ENCODE measurements around the gene RPS21. TPM values are rescaled to one million over a fixed set of nuclear protein-coding genes. Genes with fewer than 3 reads are reported as not detected.

Gene RPS21
- total and polyA plus RNA-seq, 2 of the 13 experiments (the other 11 are each of a cell fraction or from before 2014, with no cell fraction given) = 2,647 to 11,063 TPM

- TF ChIP-seq ASH2L (IDR thresholded peaks at IDR 0.05; ENCODE audit: insufficient read length, low read depth, low read length) (peak; percentile 20), ZMAT3 (CRISPR knock-in tag; conservative IDR thresholded peaks at IDR 0.05) (peak; percentile 74), TOPORS (CRISPR knock-in tag; IDR thresholded peaks at IDR 0.05) (0 out of 2 replicates have a peak, but pooled peaks have one; percentile 9), ZFP37 (CRISPR knock-in tag; IDR thresholded peaks at IDR 0.05; ENCODE audit: borderline replicate concordance) (no peak), TRIM24 (CRISPR knock-in tag; IDR thresholded peaks at IDR 0.05) (no peak), NR2F2 (IDR thresholded peaks at IDR 0.05; ENCODE audit: borderline replicate concordance, low read depth) (no peak), TBX2 (CRISPR knock-in tag; IDR thresholded peaks at IDR 0.05; ENCODE audit: borderline replicate concordance) (peak; percentile 66; the same call in 1 of the 2 replicates), SMARCE1 (IDR thresholded peaks at IDR 0.05; ENCODE audit: borderline replicate concordance) (no peak), ESRRA (CRISPR knock-in tag; IDR thresholded peaks at IDR 0.05; ENCODE audit: low read depth) (no peak; the same call in 1 of the 2 replicates), ATAD3A (CRISPR knock-in tag; IDR thresholded peaks at IDR 0.05) (no peak), MAF1 (CRISPR knock-in tag; IDR thresholded peaks at IDR 0.05; ENCODE audit: borderline replicate concordance) (0 out of 2 replicates have a peak, but pooled peaks have one; percentile 64), ZBTB39 (CRISPR knock-in tag; IDR thresholded peaks at IDR 0.05) (no peak), RXRB (CRISPR knock-in tag; IDR thresholded peaks at IDR 0.05; ENCODE audit: borderline replicate concordance) (no peak), ZEB1 (IDR thresholded peaks at IDR 0.05; ENCODE audit: insufficient replicate concordance, low read depth) (peak; percentile 45), CTCF (CRISPR knock-in tag; IDR thresholded peaks at IDR 0.05) (peak; percentile 36), HOXA7 (CRISPR knock-in tag; IDR thresholded peaks at IDR 0.05) (no peak), LRRFIP1 (CRISPR knock-in tag; conservative IDR thresholded peaks at IDR 0.05) (no peak), PAX8 (CRISPR knock-in tag; IDR thresholded peaks at IDR 0.05; ENCODE audit: borderline replicate concordance) (0 out of 2 replicates have a peak, but pooled peaks have one; percentile 38), GPN1 (CRISPR knock-in tag; IDR thresholded peaks at IDR 0.05; ENCODE audit: borderline replicate concordance) (peak; percentile 19; the same call in 1 of the 2 replicates), MAZ (IDR thresholded peaks at IDR 0.05; ENCODE audit: borderline replicate concordance, low read depth, low read length) (peak; percentile 6; the same call in 1 of the 2 replicates), MAZ (CRISPR knock-in tag; IDR thresholded peaks at IDR 0.05; ENCODE audit: low read depth) (peak; percentile 67), GFI1 (CRISPR knock-in tag; IDR thresholded peaks at IDR 0.05; ENCODE audit: borderline replicate concordance) (no peak; the same call in 1 of the 2 replicates), ZNF589 (CRISPR knock-in tag; conservative IDR thresholded peaks at IDR 0.05) (no peak), XBP1 (CRISPR knock-in tag; IDR thresholded peaks at IDR 0.05) (no peak)
Observed at GRCh38 chr20:62366370-62367135, 20.4 kb upstream of the RPS21 start (continued).

All from HepG2 (cell line).